Common myeloid progenitor, CD34-positive (primary cell): Measurements from ENCODE around the gene PLA2G4B.

ENCODE experiments used
- CTCF ChIA-PET: fragments of 350-600 bp; sonication (Branson Sonifier 250); formaldehyde crosslinking; loops from one replicate; lab custom pipeline; 2021; ENCODE audit warnings: antibody characterized with exemption; lab: Charles Lee
- POLR2A ChIA-PET: fragments of 350-600 bp; sonication (Branson Sonifier 250); formaldehyde crosslinking; loops from one replicate; lab custom pipeline; 2021; ENCODE audit warnings: antibody characterized with exemption; lab: Charles Lee
- DNase-seq, 3 donors: peaks; one replicate each; pipeline versions ENCODE4 v3.0.0 to v3.0.0-alpha.2; 2013
- H3K27ac ChIP-seq, 2 experiments: 1 replicate in 1 of 2; 2 replicates in 1 of 2; pipeline ENCODE4 v1.7.0; 2013; ENCODE audit warnings: inconsistent platforms in 2 of 2, low read length in 2 of 2, mild to moderate bottlenecking in 2 of 2, low read depth in 1 of 2, moderate library complexity in 1 of 2; ENCODE audit not compliant: severe bottlenecking in 2 of 2, insufficient read depth in 1 of 2, poor library complexity in 1 of 2
- H3K27me3 ChIP-seq, 5 experiments: replicated peaks in 2 of 5; 1 replicate in 3 of 5; 2 replicates in 2 of 5; pipeline versions ENCODE4 v1.6.1 to v1.7.0; 2013; ENCODE audit warnings: low read length in 4 of 5, mild to moderate bottlenecking in 2 of 5, moderate library complexity in 2 of 5, inconsistent platforms in 1 of 5; ENCODE audit not compliant: insufficient read depth in 5 of 5, control insufficient read depth in 4 of 5
- H3K36me3 ChIP-seq, 4 experiments: 1 replicate in 2 of 4; 2 replicates in 2 of 4; pipeline versions ENCODE4 v1.6.1 to v1.7.0; 2013; ENCODE audit warnings: low read length in 3 of 4, control low read depth in 1 of 4, mild to moderate bottlenecking in 1 of 4; ENCODE audit not compliant: control insufficient read depth in 4 of 4, insufficient read depth in 4 of 4
- H3K4me1 ChIP-seq, 4 experiments: 1 replicate in 3 of 4; 2 replicates in 1 of 4; pipeline versions ENCODE4 v1.6.1 to v1.7.1; 2013; ENCODE audit warnings: low read length in 3 of 4, mild to moderate bottlenecking in 3 of 4, control low read depth in 1 of 4, inconsistent platforms in 1 of 4, moderate library complexity in 1 of 4; ENCODE audit not compliant: control insufficient read depth in 4 of 4, insufficient read depth in 4 of 4; ENCODE audit errors: control extremely low read depth in 1 of 4
- H3K4me3 ChIP-seq, 7 experiments: 1 replicate in 4 of 7; 2 replicates in 3 of 7; pipeline versions ENCODE4 v1.5.1 to v1.7.0; 2013; ENCODE audit warnings: mild to moderate bottlenecking in 7 of 7, low read length in 6 of 7, moderate library complexity in 6 of 7, inconsistent platforms in 2 of 7, low read depth in 2 of 7, control low read depth in 1 of 7; ENCODE audit not compliant: insufficient read depth in 4 of 7, control insufficient read depth in 1 of 7; ENCODE audit errors: extremely low read depth in 1 of 7
- H3K9me3 ChIP-seq, 5 experiments: 1 replicate in 4 of 5; 2 replicates in 1 of 5; pipeline versions ENCODE4 v1.6.1 to v1.7.1; 2013; ENCODE audit warnings: low read length in 4 of 5, mild to moderate bottlenecking in 2 of 5, inconsistent platforms in 1 of 5, low read depth in 1 of 5, moderate library complexity in 1 of 5; ENCODE audit not compliant: control insufficient read depth in 4 of 5, insufficient read depth in 2 of 5; ENCODE audit errors: control extremely low read depth in 1 of 5
- WGBS: methylation state at CpG from one replicate; pipeline ENCODE4 v1.1.5; 2013; ENCODE audit not compliant: insufficient coverage; 5-methylcytosine and 5-hydroxymethylcytosine counted together

Gene PLA2G4B

GRCh38 chr15:41806291-41807181 lies 32.1 kb upstream of the PLA2G4B start:
- Histone ChIP-seq H3K4me1 (peaks cover 0 to 54% (median 44%) of the 10 kb centered on the region in 4 experiments), H3K36me3 (peaks cover 0 to 3% (median under 1%) of the 10 kb centered on the region in 4 experiments), H3K9me3 (no peaks in the 10 kb centered on the region), H3K4me3 (no peak overlapping the region), H3K27ac (peak overlapping the region in 1 of 2 experiments; percentile 90), H3K27me3 (no peaks in the 10 kb centered on the region)
- 95% methylated on average over 6 of the region's 10 CpGs for WGBS
- ChIA-PET CTCF (interaction anchor here (0.7 to 9.0 kb wide), 8 partner anchors 10 to 101 kb away, joined by 3 to 139 read pairs (median 6); partner anchors contain the start of gene MAPKBP1), POLR2A (interaction anchor here (0.6 kb wide), 1 partner anchor 297 kb away, joined by 3 read pairs; no protein-coding TSS in a partner anchor)
- DNase-seq, result peak in 1 of 3 donors; percentile 26

GRCh38 chr15:41809121-41809520 lies 29.5 kb upstream of the PLA2G4B start:
- no peak for DNase-seq
- H3K36me3 ChIP-seq, result peaks cover 0 to 23% (median 12%) of the 10 kb centered on the region in 4 experiments
- POLR2A ChIA-PET, result interaction anchor here (3.9 kb wide), 1 partner anchor 36 kb away, joined by 24 read pairs; the partner anchor contains the start of gene MAPKBP1
- CTCF ChIA-PET, result interaction anchor here (0.6 to 6.7 kb wide), 9 partner anchors 13 to 358 kb away, joined by 3 to 319 read pairs (median 41); partner anchors contain the start of gene MAPKBP1
- no peaks in the 10 kb centered on the region for H3K27me3 ChIP-seq
- 67% methylated on average over 2 of the region's 2 CpGs for WGBS
- H3K4me1 ChIP-seq, result peaks cover 0 to 55% (median 42%) of the 10 kb centered on the region in 4 experiments
- no peaks in the 10 kb centered on the region for H3K9me3 ChIP-seq
- no peak overlapping the region for H3K27ac ChIP-seq
- H3K4me3 ChIP-seq, result peak overlapping the region in 1 of 7 experiments; percentile 8

- H3K4me1 ChIP-seq, result peaks cover 0 to 50% (median 37%) of the 10 kb centered on the region in 4 experiments
- WGBS, result 27% methylated on average over 8 of the region's 12 CpGs
- H3K9me3 ChIP-seq, result no peaks in the 10 kb centered on the region
- ChIA-PET CTCF (interaction anchor here (0.6 to 6.7 kb wide), 13 partner anchors 9 to 359 kb away, joined by 3 to 319 read pairs (median 22); partner anchors contain the start of gene MAPKBP1), POLR2A (interaction anchor here (0.7 to 3.9 kb wide), 3 partner anchors 17 to 36 kb away, joined by 4 to 24 read pairs (median 8); partner anchors contain the start of gene MAPKBP1)
- DNase-seq, result peak; percentile 52 to 89 (median 81)
- peak overlapping the region in 1 of 7 experiments; percentile 8 for H3K4me3 ChIP-seq
- H3K27me3 ChIP-seq, result no peaks in the 10 kb centered on the region
- no peak overlapping the region for H3K27ac ChIP-seq
- H3K36me3 ChIP-seq, result peaks cover 0 to 29% (median 17%) of the 10 kb centered on the region in 4 experiments
Measured at GRCh38 chr15:41809526-41810220, 29.0 kb upstream of the PLA2G4B start.

GRCh38 chr15:41810651-41811431 lies 27.8 kb upstream of the PLA2G4B start:
- CTCF ChIA-PET, result interaction anchor here (0.5 to 6.7 kb wide), 29 partner anchors 10 to 1948 kb away, joined by 3 to 319 read pairs (median 5); partner anchors contain the start of gene MAPKBP1
- Histone ChIP-seq H3K27ac (no peak overlapping the region), H3K27me3 (no peaks in the 10 kb centered on the region), H3K4me3 (no peak overlapping the region), H3K36me3 (peaks cover 2 to 40% (median 26%) of the 10 kb centered on the region in 4 experiments), H3K9me3 (no peaks in the 10 kb centered on the region), H3K4me1 (peaks cover 0 to 38% (median 27%) of the 10 kb centered on the region in 4 experiments)
- WGBS, result 100% methylated on average over 3 of the region's 5 CpGs
- peak in 1 of 3 donors; percentile 10 for DNase-seq
- POLR2A ChIA-PET, result interaction anchor here (0.6 to 3.9 kb wide), 6 partner anchors 16 to 64 kb away, joined by 3 to 24 read pairs (median 6); partner anchors contain the start of gene MAPKBP1

GRCh38 chr15:41811432-41812195 lies 27.0 kb upstream of the PLA2G4B start:
- ChIA-PET CTCF (interaction anchor here (0.8 to 6.7 kb wide), 30 partner anchors 8 to 346 kb away, joined by 3 to 319 read pairs (median 5); partner anchors contain the start of gene MAPKBP1), POLR2A (interaction anchor here (1.0 to 3.9 kb wide), 2 partner anchors 15 to 38 kb away, joined by 3 to 24 read pairs; partner anchors contain the start of gene MAPKBP1)
- no peak overlapping the region for H3K4me3 ChIP-seq
- H3K27ac ChIP-seq, result no peak overlapping the region
- 39% methylated on average over 10 of the region's 18 CpGs for WGBS
- H3K27me3 ChIP-seq, result no peaks in the 10 kb centered on the region
- no peaks in the 10 kb centered on the region for H3K9me3 ChIP-seq
- peaks cover 2 to 48% (median 29%) of the 10 kb centered on the region in 4 experiments for H3K36me3 ChIP-seq
- peak; percentile 81 to 86 (median 82) for DNase-seq
- peaks cover 0 to 30% (median 24%) of the 10 kb centered on the region in 4 experiments for H3K4me1 ChIP-seq
